Hematopoietic multipotent progenitor cell (in vitro differentiated cells): ENCODE data around the gene LY9. TPM values are rescaled to one million over a fixed set of nuclear protein-coding genes. Genes with fewer than 3 reads are reported as not detected.
"Not testable (repeated sequence)": the region's sequence is repeated elsewhere in the genome, so short reads cannot be mapped to it uniquely, and the experiment has no call there.

Source experiments
- DNase-seq, 3 donors: peaks; one replicate each; pipeline ENCODE4 v3.0.0-alpha.2; 2011 to 2015; ENCODE audit warnings: low read depth in 2 of 3, low spot score in 2 of 3
- total RNA-seq: library from RNA; depleted of rRNA; stranded (reverse); fragments of >200 nt; gene quantifications from one replicate; pipeline ENCODE4 v1.2.3, GENCODE V29; 2012

Gene LY9
- total RNA-seq, 1 donor = 1.3 TPM

GRCh38 chr1:160862203-160863060, 66.5 kb downstream of the LY9 start, which contains the start of gene CD244:
TSS of gene CD244 (minus strand) at chr1:160862887. CDS start at chr1:160862677, 210 bp downstream.
- DNase-seq = peak in 2 of 3 donors; percentile 90 to 97

GRCh38 chr1:160863061-160863773, 67.2 kb downstream of the LY9 start:
- no peak for DNase-seq

- no peak for DNase-seq
Observed at GRCh38 chr1:160863774-160864131, 67.8 kb downstream of the LY9 start.

- DNase-seq = no peak
Observed at GRCh38 chr1:160864173-160864572, 68.2 kb downstream of the LY9 start.

GRCh38 chr1:160865337-160865736, 69.4 kb downstream of the LY9 start:
- no peak for DNase-seq

- no peak for DNase-seq
Observed at GRCh38 chr1:160866001-160866694, 70.2 kb downstream of the LY9 start.

- no peak for DNase-seq
Observed at GRCh38 chr1:160866695-160867260, 70.8 kb downstream of the LY9 start.

GRCh38 chr1:160867651-160868050, 71.7 kb downstream of the LY9 start:
- DNase-seq = not testable (repeated sequence)

GRCh38 chr1:160868141-160868540, 72.2 kb downstream of the LY9 start:
- DNase-seq = peak in 1 of 3 donors; percentile 40

GRCh38 chr1:160874935-160875334, 79.0 kb downstream of the LY9 start:
- DNase-seq = peak in 1 of 3 donors; percentile 19

GRCh38 chr1:160875591-160875990, 79.6 kb downstream of the LY9 start:
- not testable (repeated sequence) for DNase-seq

GRCh38 chr1:160876311-160876710, 80.3 kb downstream of the LY9 start:
- no peak for DNase-seq

- DNase-seq = peak in 1 of 3 donors; percentile 83
Observed at GRCh38 chr1:160877221-160877620, 81.2 kb downstream of the LY9 start.

Other genes starting within 250 kb of the LY9 start
- gene CD84, start 216.7 kb upstream of the LY9 start, total RNA-seq = 24.2 TPM
- under 0.01 TPM for gene SLAMF1, start 149.1 kb upstream of the LY9 start, total RNA-seq
- 18.0 TPM for gene CD48, start 84.4 kb upstream of the LY9 start, total RNA-seq
- gene SLAMF7, start 56.9 kb upstream of the LY9 start, total RNA-seq = 0.27 TPM
- 35.5 TPM for gene CD244, start 66.7 kb downstream of the LY9 start, total RNA-seq
- not detected for gene ITLN1, start 89.0 kb downstream of the LY9 start, total RNA-seq
- not detected for gene ITLN2, start 158.6 kb downstream of the LY9 start, total RNA-seq
- gene F11R, start 225.0 kb downstream of the LY9 start, total RNA-seq = 98.0 TPM
- gene TSTD1, start 242.8 kb downstream of the LY9 start, total RNA-seq = 76.2 TPM
- 134 TPM for gene USF1, start 249.8 kb downstream of the LY9 start, total RNA-seq